ENCODE results near the gene ANGPT4. TPM values are rescaled to one million over a fixed set of nuclear protein-coding genes. Genes with fewer than 3 reads are reported as not detected.

Gene ANGPT4
- total RNA-seq, 1 donor from 2014 or later = 0.06 TPM

DNA sequence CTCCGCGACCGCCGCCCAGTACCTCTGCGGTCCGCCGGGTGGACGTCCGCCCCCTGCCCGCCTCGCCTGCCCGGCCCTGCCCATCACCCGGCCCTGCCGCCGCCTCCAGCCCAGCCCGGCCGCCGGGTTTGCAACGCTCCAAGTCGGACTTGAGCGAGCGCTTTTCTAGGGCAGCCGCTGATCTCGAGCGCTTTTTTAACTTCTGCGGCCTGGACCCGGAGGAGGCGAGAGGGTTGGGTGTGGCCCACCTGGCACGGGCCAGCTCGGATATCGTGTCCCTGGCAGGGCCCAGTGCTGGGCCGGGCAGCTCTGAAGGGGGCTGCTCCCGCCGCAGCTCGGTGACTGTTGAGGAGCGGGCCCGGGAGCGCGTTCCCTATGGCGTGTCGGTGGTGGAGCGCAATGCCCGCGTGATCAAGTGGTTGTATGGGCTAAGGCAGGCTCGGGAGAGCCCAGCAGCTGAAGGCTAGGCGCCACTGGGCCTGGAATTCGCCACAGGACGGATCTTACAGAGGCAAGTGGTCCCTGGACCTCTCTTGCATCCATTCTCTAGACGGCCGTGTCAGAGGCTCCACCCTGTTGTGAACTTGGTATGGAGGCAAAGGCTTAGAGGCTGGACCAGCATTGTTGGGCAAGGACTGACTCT is 70.8 kb downstream of the ANGPT4 start:
- peaks cover 5% of the 10 kb centered on the region for H3F3A ChIP-seq (ENCODE audit: low read depth)
- no peaks in the 10 kb centered on the region for H3K9me3 ChIP-seq (ENCODE audit: low read depth)
- Mint-ChIP-seq H3K9me3 (no peaks in the 10 kb centered on the region), H3K4me3 (peak overlapping the region; percentile 73), H3K27ac (no peak overlapping the region), H3K27me3 (ENCODE audit: insufficient read depth, low read depth) (peaks cover 28% of the 10 kb centered on the region), H3K36me3 (peaks cover 7% of the 10 kb centered on the region), H3K4me1 (peaks cover 36% of the 10 kb centered on the region)
- H3K4me2 ChIP-seq = peak overlapping the region; percentile 98
- no peak overlapping the region for H3K27ac ChIP-seq
- H2AFZ ChIP-seq (replicated peaks) = no peak overlapping the region
- no peak overlapping the region for H3K9ac ChIP-seq
- H3K79me2 ChIP-seq (ENCODE audit: low read depth) = no peaks in the 10 kb centered on the region
- no peaks in the 10 kb centered on the region for H3K36me3 ChIP-seq
- H4K20me1 ChIP-seq (ENCODE audit: low read depth) = peaks cover 43% of the 10 kb centered on the region
- TF ChIP-seq, protein P1, sequence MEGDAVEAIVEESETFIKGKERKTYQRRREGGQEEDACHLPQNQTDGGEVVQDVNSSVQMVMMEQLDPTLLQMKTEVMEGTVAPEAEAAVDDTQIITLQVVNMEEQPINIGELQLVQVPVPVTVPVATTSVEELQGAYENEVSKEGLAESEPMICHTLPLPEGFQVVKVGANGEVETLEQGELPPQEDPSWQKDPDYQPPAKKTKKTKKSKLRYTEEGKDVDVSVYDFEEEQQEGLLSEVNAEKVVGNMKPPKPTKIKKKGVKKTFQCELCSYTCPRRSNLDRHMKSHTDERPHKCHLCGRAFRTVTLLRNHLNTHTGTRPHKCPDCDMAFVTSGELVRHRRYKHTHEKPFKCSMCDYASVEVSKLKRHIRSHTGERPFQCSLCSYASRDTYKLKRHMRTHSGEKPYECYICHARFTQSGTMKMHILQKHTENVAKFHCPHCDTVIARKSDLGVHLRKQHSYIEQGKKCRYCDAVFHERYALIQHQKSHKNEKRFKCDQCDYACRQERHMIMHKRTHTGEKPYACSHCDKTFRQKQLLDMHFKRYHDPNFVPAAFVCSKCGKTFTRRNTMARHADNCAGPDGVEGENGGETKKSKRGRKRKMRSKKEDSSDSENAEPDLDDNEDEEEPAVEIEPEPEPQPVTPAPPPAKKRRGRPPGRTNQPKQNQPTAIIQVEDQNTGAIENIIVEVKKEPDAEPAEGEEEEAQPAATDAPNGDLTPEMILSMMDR (IDR thresholded peaks at IDR 0.05) = no peak
- TF ChIP-seq EZH2phosphoT487 (IDR thresholded peaks at IDR 0.05) (peak; percentile 54), EZH2 (IDR thresholded peaks at IDR 0.05) (peak; percentile 48)
- peak; percentile 31 for DNase-seq (ENCODE audit: low spot score)
- H3K27me3 ChIP-seq = peaks cover 59% of the 10 kb centered on the region
- peak overlapping the region; percentile 71 for H3K4me3 ChIP-seq
- H3K4me1 ChIP-seq = peaks cover 22% of the 10 kb centered on the region

DNA sequence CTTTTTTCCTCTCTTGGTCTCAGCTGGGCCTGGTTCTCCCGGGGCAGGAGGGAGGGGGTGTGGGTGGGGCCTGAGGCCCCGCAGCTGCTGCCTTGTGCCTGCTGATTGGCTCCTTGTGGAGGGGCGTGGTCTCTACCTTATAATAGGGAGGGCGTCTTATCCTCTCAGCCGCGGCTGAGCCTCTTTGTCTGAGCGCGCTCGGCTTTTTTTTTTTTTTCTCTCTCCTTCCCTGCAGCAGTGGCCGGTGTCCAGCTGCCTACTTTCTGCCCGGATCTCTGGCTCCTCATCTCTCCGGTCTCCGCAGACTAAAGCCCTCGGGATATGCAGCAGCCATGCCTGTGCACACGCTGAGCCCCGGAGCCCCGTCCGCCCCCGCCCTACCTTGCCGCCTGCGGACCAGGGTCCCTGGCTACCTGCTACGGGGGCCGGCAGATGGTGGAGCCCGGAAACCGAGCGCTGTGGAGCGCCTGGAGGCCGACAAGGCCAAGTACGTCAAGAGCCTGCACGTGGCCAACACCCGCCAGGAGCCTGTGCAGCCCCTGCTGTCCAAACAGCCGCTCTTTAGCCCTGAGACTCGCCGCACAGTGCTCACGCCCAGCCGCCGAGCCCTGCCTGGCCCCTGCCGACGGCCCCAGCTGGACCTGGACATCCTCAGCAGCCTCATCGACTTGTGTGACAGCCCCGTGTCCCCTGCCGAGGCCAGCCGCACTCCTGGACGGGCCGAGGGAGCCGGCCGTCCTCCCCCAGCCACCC is 71.5 kb downstream of the ANGPT4 start:
- Mint-ChIP-seq H3K4me1 (peaks cover 36% of the 10 kb centered on the region), H3K27me3 (ENCODE audit: insufficient read depth, low read depth) (peaks cover 30% of the 10 kb centered on the region), H3K36me3 (peaks cover 7% of the 10 kb centered on the region), H3K9me3 (no peaks in the 10 kb centered on the region), H3K27ac (no peak overlapping the region), H3K4me3 (peak overlapping the region; percentile 81)
- Histone ChIP-seq H4K20me1 (ENCODE audit: low read depth) (peaks cover 45% of the 10 kb centered on the region), H3K9ac (no peak overlapping the region), H3K4me2 (peak overlapping the region; percentile 98), H3K4me1 (peaks cover 22% of the 10 kb centered on the region), H3F3A (ENCODE audit: low read depth) (peaks cover 12% of the 10 kb centered on the region), H2AFZ (replicated peaks) (peak overlapping the region; percentile 68), H3K4me3 (peak overlapping the region; percentile 71), H3K27me3 (peaks cover 65% of the 10 kb centered on the region), H3K79me2 (ENCODE audit: low read depth) (no peaks in the 10 kb centered on the region), H3K27ac (no peak overlapping the region), H3K36me3 (no peaks in the 10 kb centered on the region), H3K9me3 (ENCODE audit: low read depth) (no peaks in the 10 kb centered on the region)
- peak; percentile 21 for TF ChIP-seq EZH2 (IDR thresholded peaks at IDR 0.05)
- TF ChIP-seq, protein P1 (IDR thresholded peaks at IDR 0.05) = no peak
- no peak for TF ChIP-seq EZH2phosphoT487 (IDR thresholded peaks at IDR 0.05)
- peak; percentile 98 for DNase-seq (ENCODE audit: low spot score)

DNA sequence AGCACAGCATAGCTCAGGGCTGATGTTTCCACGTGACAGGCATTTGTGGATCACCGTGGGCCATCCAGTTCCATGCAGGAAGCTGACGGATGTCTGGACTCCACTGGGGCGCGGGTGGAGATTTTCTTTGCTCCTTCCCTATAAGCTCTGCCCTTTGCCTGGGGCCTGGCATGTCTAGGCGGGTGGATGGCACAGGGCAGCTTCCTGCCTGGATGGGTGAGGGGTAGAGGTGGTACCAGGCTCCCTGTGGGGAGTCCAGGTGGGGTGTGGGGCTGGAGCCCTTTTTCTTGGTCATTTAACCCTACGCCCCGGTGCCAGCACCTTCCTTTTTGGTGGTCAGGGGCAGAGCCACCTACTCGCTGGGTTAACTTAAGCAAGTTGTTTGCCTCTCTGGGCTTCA is 72.2 kb downstream of the ANGPT4 start:
- peaks cover 12% of the 10 kb centered on the region for H3F3A ChIP-seq (ENCODE audit: low read depth)
- Mint-ChIP-seq H3K9me3 (no peaks in the 10 kb centered on the region), H3K4me1 (peaks cover 36% of the 10 kb centered on the region), H3K4me3 (no peak overlapping the region), H3K27me3 (ENCODE audit: insufficient read depth, low read depth) (peaks cover 33% of the 10 kb centered on the region), H3K27ac (no peak overlapping the region), H3K36me3 (peaks cover 7% of the 10 kb centered on the region)
- TF ChIP-seq EZH2 (IDR thresholded peaks at IDR 0.05) = no peak
- no peak for TF ChIP-seq EZH2phosphoT487 (IDR thresholded peaks at IDR 0.05)
- TF ChIP-seq, protein P1 (IDR thresholded peaks at IDR 0.05) = no peak
- H3K4me1 ChIP-seq = peaks cover 22% of the 10 kb centered on the region
- peaks cover 71% of the 10 kb centered on the region for H3K27me3 ChIP-seq
- peak overlapping the region; percentile 98 for H3K4me2 ChIP-seq
- no peaks in the 10 kb centered on the region for H3K79me2 ChIP-seq (ENCODE audit: low read depth)
- no peaks in the 10 kb centered on the region for H3K9me3 ChIP-seq (ENCODE audit: low read depth)
- no peaks in the 10 kb centered on the region for H3K36me3 ChIP-seq
- peaks cover 45% of the 10 kb centered on the region for H4K20me1 ChIP-seq (ENCODE audit: low read depth)
- DNase-seq (ENCODE audit: low spot score) = no peak
- no peak overlapping the region for H2AFZ ChIP-seq (replicated peaks)
- no peak overlapping the region for H3K4me3 ChIP-seq
- no peak overlapping the region for H3K27ac ChIP-seq
- no peak overlapping the region for H3K9ac ChIP-seq

All from neural progenitor cell (in vitro differentiated cells).